Measurements from ENCODE around the gene KNCN.

KNCN gene

GRCh38 chr1:46568461-46568891 lies 17.0 kb upstream of the KNCN start:
- DNase-seq, result no peak

- no peak for DNase-seq
Observed at GRCh38 chr1:46563341-46563740, 11.9 kb upstream of the KNCN start.

GRCh38 chr1:46562498-46562897 lies 11.1 kb upstream of the KNCN start:
- DNase-seq, result no peak

GRCh38 chr1:46558966-46559365 lies 7.5 kb upstream of the KNCN start:
- no peak for DNase-seq

GRCh38 chr1:46558141-46558963 lies 6.9 kb upstream of the KNCN start:
- no peak for DNase-seq

GRCh38 chr1:46557403-46557802 lies 6.0 kb upstream of the KNCN start:
- DNase-seq, result no peak

- no peak for DNase-seq
Observed at GRCh38 chr1:46556822-46557221, 5.4 kb upstream of the KNCN start.

GRCh38 chr1:46555826-46556619 lies 4.6 kb upstream of the KNCN start:
- DNase-seq, result no peak

GRCh38 chr1:46554597-46555381 lies 3.3 kb upstream of the KNCN start:
- no peak for DNase-seq

GRCh38 chr1:46554236-46554596 lies 2.8 kb upstream of the KNCN start:
- DNase-seq, result no peak

GRCh38 chr1:46553506-46553905 lies 2.1 kb upstream of the KNCN start:
- no peak for DNase-seq

GRCh38 chr1:46552357-46553237 lies 1.1 kb upstream of the KNCN start:
- DNase-seq, result no peak

- DNase-seq, result no peak
Observed at GRCh38 chr1:46550751-46551231, 656 bp downstream of the KNCN start.

GRCh38 chr1:46549697-46550681 lies 1.5 kb downstream of the KNCN start:
- peak; percentile 64 for DNase-seq

- peak; percentile 8 for DNase-seq
Observed at GRCh38 chr1:46547481-46548383, 3.7 kb downstream of the KNCN start.

GRCh38 chr1:46546210-46546609 lies 5.2 kb downstream of the KNCN start:
- no peak for DNase-seq

- DNase-seq, result no peak
Observed at GRCh38 chr1:46545784-46546183, 5.7 kb downstream of the KNCN start.

- no peak for DNase-seq
Observed at GRCh38 chr1:46544561-46545240, 6.7 kb downstream of the KNCN start.
